CD1c-positive myeloid dendritic cell (primary cell): ENCODE data around the gene RBM41.

Source experiments
- DNase-seq: peaks from one replicate; pipeline ENCODE4 v3.0.0-alpha.2; 2016; ENCODE audit errors: extremely low spot score

Gene RBM41

DNA sequence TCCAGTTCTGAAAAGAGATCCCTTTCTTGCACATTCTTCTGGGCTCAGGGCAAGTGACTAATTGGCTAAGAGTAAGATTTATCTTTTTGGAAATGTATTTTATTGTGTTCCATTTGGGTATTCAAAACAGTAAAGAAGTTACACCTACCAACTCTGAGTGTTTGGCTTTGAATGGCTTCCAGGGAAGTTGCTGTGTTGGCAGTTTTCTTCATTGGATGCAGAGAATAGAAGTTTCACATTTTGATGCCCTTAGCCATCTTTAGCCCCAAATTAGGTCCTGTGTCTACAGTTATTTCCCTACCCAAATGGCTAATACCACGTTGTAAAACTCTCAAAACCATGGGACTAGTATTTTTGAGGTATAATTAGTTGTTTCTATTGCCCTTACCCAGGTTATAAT, 88.9 kb downstream of the RBM41 start:
- DNase-seq: no peak

DNA sequence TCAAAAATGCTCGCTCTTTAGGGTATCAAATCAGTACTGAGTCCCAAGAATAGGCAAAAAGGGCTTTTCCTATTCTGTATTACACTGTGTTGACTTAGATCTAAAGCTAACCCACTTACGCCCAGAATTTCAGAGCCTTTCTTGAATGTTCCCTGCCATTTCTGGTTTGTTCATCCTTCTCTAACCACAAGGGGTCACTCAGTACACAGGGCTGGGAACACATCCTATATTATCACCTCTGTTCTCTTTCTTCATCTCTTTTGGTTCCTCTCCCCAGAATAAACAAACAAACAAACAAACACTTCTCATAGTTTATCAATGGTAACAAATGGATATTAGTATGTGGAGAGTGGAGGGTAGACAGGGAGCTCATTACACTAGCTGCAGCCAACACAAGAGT, 93.1 kb downstream of the RBM41 start:
- peak; percentile 8 for DNase-seq

DNA sequence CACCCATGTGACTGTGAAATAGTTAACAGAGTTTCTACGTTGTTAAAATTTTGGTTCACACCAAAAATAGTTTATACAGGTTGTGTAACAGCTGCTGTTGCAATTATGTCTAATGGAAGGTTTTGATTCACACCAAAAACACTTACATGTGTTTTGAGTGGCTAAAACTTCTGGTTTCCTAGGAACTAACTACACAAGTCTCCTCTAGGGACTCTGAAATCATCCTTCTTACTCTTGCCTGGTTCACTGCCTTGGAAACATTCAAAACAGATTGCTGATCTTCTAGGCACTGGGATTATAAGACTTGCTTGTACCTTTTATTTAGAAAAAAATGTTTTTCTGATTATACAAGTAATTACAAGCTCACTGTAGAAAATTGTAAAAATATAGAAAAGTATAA, 103.7 kb downstream of the RBM41 start:
- DNase-seq: no peak
